Sigmoid colon (tissue), 7 donors: ENCODE data around the gene AVPR2. TPM values are rescaled to one million over a fixed set of nuclear protein-coding genes. Genes with fewer than 3 reads are reported as not detected.
A peak's percentile ranks its signal among the peaks of the same experiment; 100 is the strongest.

Source experiments
- DNase-seq: peaks from one replicate; pipeline ENCODE4 v3.0.0-alpha.2; 2019
- H3K27ac ChIP-seq, 4 donors: fragments of 200-600 bp; sonication (generic); one replicate each; pipeline ENCODE4 v1.5.1; 2016 to 2019; ENCODE audit warnings: mild to moderate bottlenecking in 1 of 4
- H3K27me3 ChIP-seq, 3 donors: fragments of 200-600 bp; sonication (generic); one replicate each; pipeline ENCODE4 v1.5.1; 2019; ENCODE audit warnings: mild to moderate bottlenecking in 1 of 3
- H3K36me3 ChIP-seq, 4 donors: fragments of 200-600 bp; sonication (generic); one replicate each; pipeline ENCODE4 v1.5.1; 2016 to 2019
- H3K4me1 ChIP-seq, 4 donors: fragments of 200-600 bp; sonication (generic); one replicate each; pipeline ENCODE4 v1.5.1; 2017 to 2019
- H3K4me3 ChIP-seq, 4 donors: fragments of 200-600 bp; sonication (generic); one replicate each; pipeline ENCODE4 v1.5.1; 2017 to 2019; ENCODE audit warnings: mild to moderate bottlenecking in 2 of 4, moderate library complexity in 1 of 4
- H3K9me3 ChIP-seq, 4 donors: fragments of 200-600 bp in 3 of 4; sonication (generic) in 3 of 4; one replicate each; pipeline versions ENCODE4 v1.5.1 to v1.6.1; 2013 to 2019
- EP300 ChIP-seq, 4 donors: sonication (generic); formaldehyde crosslinking; IDR thresholded peaks; one replicate each; pipeline ENCODE4 v1.6.1; 2017; ENCODE audit warnings: antibody characterized with exemption in 4 of 4
- POLR2A ChIP-seq, 2 donors: fragments of 450-650 bp; IDR thresholded peaks; one replicate each; pipeline ENCODE4 v1.6.1; 2016; ENCODE audit warnings: antibody characterized with exemption in 2 of 2, mild to moderate bottlenecking in 2 of 2, moderate library complexity in 2 of 2
- POLR2AphosphoS5 ChIP-seq, 4 donors: sonication (generic); formaldehyde crosslinking; IDR thresholded peaks; one replicate each; pipeline ENCODE4 v1.6.1; 2017; ENCODE audit warnings: antibody characterized with exemption in 4 of 4
- WGBS, 2 donors: extraction: QIAGEN DNeasy Blood & Tissue Kit; methylation state at CpG; one replicate each; pipeline ENCODE4 v1.1.7; 2013; 5-methylcytosine and 5-hydroxymethylcytosine counted together
- intact Hi-C: fragments of 100-400 bp; cut with DNase I; formaldehyde crosslinking; loops from one replicate; pipeline ENCODE4 v1.15.1; 2023
- polyA plus RNA-seq, 3 donors: library from polyadenylated mRNA; stranded (reverse); fragments of 200-250 nt; gene quantifications; one replicate each; pipeline ENCODE4 v1.2.3, GENCODE V29; 2013
- total RNA-seq, 4 donors: library from RNA; depleted of rRNA; stranded (reverse); fragments of >200 nt; gene quantifications; one replicate each; pipeline ENCODE4 v1.1.0, GENCODE V29; 2016
- TF ChIP-seq, protein P1 (sequence below), 4 experiments: fragments of 450-650 bp in 3 of 4; fragments of 200-600 bp in 1 of 4; IDR thresholded peaks; one replicate each; pipeline ENCODE4 v1.5.1; 2016 to 2019; ENCODE audit warnings: antibody characterized with exemption in 4 of 4, mild to moderate bottlenecking in 3 of 4, moderate library complexity in 2 of 4
- donor health status: healthy with polysubstance abuse.
- donor health status: Bipolar disorder and iron deficiency.
- donor health status: healthy.

Gene AVPR2
- total and polyA plus RNA-seq, 7 donors = 1.1 to 2.2 (median 1.1) TPM; not detected in 2

DNA sequence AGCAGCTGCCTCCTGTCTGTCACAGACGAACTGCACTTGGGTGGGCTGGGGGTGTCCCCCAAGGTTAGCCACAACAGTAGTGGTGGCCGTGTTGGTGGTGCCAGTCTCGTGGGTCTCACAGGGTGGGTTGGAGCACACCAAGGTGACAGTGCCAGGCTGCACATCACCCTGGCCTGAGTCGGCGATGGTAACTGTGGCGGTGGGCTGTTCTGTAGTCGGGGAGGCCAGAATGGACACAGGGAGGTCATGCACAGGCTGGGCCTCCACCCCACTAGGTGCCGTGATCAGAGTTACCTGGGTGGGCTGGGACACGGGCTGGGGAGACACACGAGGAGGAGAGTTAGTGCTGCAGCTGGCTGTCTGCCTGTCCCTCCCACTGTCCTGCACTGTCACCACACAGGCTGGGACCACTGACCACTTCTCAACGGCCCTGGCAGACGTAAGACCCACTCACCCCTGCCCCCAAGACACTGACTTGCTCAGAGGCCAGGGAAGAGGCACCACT, 50.8 kb downstream of the AVPR2 start:
- 78 to 83% methylated on average over 12 of the region's 12 CpGs for WGBS, 2 donors
- no peak for DNase-seq
- TF ChIP-seq POLR2AphosphoS5 (IDR thresholded peaks at IDR 0.05) = no peak
- TF ChIP-seq, protein P1, sequence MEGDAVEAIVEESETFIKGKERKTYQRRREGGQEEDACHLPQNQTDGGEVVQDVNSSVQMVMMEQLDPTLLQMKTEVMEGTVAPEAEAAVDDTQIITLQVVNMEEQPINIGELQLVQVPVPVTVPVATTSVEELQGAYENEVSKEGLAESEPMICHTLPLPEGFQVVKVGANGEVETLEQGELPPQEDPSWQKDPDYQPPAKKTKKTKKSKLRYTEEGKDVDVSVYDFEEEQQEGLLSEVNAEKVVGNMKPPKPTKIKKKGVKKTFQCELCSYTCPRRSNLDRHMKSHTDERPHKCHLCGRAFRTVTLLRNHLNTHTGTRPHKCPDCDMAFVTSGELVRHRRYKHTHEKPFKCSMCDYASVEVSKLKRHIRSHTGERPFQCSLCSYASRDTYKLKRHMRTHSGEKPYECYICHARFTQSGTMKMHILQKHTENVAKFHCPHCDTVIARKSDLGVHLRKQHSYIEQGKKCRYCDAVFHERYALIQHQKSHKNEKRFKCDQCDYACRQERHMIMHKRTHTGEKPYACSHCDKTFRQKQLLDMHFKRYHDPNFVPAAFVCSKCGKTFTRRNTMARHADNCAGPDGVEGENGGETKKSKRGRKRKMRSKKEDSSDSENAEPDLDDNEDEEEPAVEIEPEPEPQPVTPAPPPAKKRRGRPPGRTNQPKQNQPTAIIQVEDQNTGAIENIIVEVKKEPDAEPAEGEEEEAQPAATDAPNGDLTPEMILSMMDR (IDR thresholded peaks at IDR 0.05) = no peak
- TF ChIP-seq POLR2A (IDR thresholded peaks at IDR 0.05) = no peak
- TF ChIP-seq EP300 (IDR thresholded peaks at IDR 0.05) = no peak
- Histone ChIP-seq H3K27ac (peak overlapping the region in 3 of 4 donors; percentile 84 to 87 (median 87)), H3K36me3 (peaks cover 12 to 61% (median 35%) of the 10 kb centered on the region in 4 donors), H3K27me3 (no peaks in the 10 kb centered on the region), H3K4me3 (no peak overlapping the region), H3K9me3 (no peaks in the 10 kb centered on the region), H3K4me1 (peaks cover 0 to 54% (median 31%) of the 10 kb centered on the region in 4 donors)
- intact Hi-C loops = no loop called here

GRCh38 chrX:153956044-153956907, 51.8 kb downstream of the AVPR2 start:
- intact Hi-C loops = no loop called here
- WGBS, 2 donors = 88 to 92% methylated on average over 35 of the region's 35 CpGs
- Histone ChIP-seq H3K36me3 (peaks cover 12 to 60% (median 32%) of the 10 kb centered on the region in 4 donors), H3K4me3 (no peak overlapping the region), H3K27me3 (no peaks in the 10 kb centered on the region), H3K27ac (peak overlapping the region in 3 of 4 donors; percentile 69 to 87 (median 84)), H3K4me1 (peaks cover 0 to 44% (median 26%) of the 10 kb centered on the region in 4 donors), H3K9me3 (no peaks in the 10 kb centered on the region)
- no peak for TF ChIP-seq POLR2A (IDR thresholded peaks at IDR 0.05)
- no peak for TF ChIP-seq EP300 (IDR thresholded peaks at IDR 0.05)
- TF ChIP-seq, protein P1 (IDR thresholded peaks at IDR 0.05) = no peak
- TF ChIP-seq POLR2AphosphoS5 (IDR thresholded peaks at IDR 0.05) = no peak
- DNase-seq = no peak

Other genes starting within 250 kb of the AVPR2 start
- gene PNCK, start 230.9 kb upstream of the AVPR2 start, total RNA-seq = 100 to 1,000 TPM in 1 of 4 donors, 10 to 100 TPM in 3; 33.9 to 135 (median 64.2) TPM
- 1 to 10 TPM in 1 of 3 donors, not detected in 2; 4.6 TPM for gene PNCK, start 230.9 kb upstream of the AVPR2 start, polyA plus RNA-seq
- gene SLC6A8, start 216.7 kb upstream of the AVPR2 start, total RNA-seq = 10 to 100 TPM; 31.9 to 60.7 (median 35.1) TPM
- 100 to 1,000 TPM in 1 of 3 donors, 10 to 100 TPM in 2; 67.9 to 158 (median 70.5) TPM for gene SLC6A8, start 216.7 kb upstream of the AVPR2 start, polyA plus RNA-seq
- gene BCAP31, start 180.3 kb upstream of the AVPR2 start, total RNA-seq = 100 to 1,000 TPM in 1 of 4 donors, 10 to 100 TPM in 3; 59.3 to 124 (median 70.4) TPM
- 100 to 1,000 TPM in 1 of 3 donors, 10 to 100 TPM in 2; 61.3 to 216 (median 70.9) TPM for gene BCAP31, start 180.3 kb upstream of the AVPR2 start, polyA plus RNA-seq
- 10 to 100 TPM; 11.0 to 21.3 (median 18.3) TPM for gene ABCD1, start 179.8 kb upstream of the AVPR2 start, total RNA-seq
- gene ABCD1, start 179.8 kb upstream of the AVPR2 start, polyA plus RNA-seq = 10 to 100 TPM in 1 of 3 donors, 1 to 10 TPM in 2; 1.8 to 12.8 (median 3.2) TPM
- 10 to 100 TPM in 3 of 4 donors, 1 to 10 TPM in 1; 9.2 to 50.1 (median 25.7) TPM for gene PLXNB3, start 140.4 kb upstream of the AVPR2 start, total RNA-seq
- gene PLXNB3, start 140.4 kb upstream of the AVPR2 start, polyA plus RNA-seq = 1 to 10 TPM in 1 of 3 donors, under 1 TPM in 1, not detected in 1; 0.60 to 2.2 TPM
- gene SRPK3, start 123.6 kb upstream of the AVPR2 start, total RNA-seq = 10 to 100 TPM in 1 of 4 donors, 1 to 10 TPM in 3; 2.1 to 13.0 (median 6.9) TPM
- gene SRPK3, start 123.6 kb upstream of the AVPR2 start, polyA plus RNA-seq = under 1 TPM in 1 of 3 donors, not detected in 2; 0.31 TPM
- 10 to 100 TPM; 54.2 to 89.5 (median 62.7) TPM for gene IDH3G, start 110.3 kb upstream of the AVPR2 start, total RNA-seq
- 10 to 100 TPM; 66.7 to 85.3 (median 76.5) TPM for gene IDH3G, start 110.3 kb upstream of the AVPR2 start, polyA plus RNA-seq
- 100 to 1,000 TPM; 143 to 177 (median 156) TPM for gene SSR4, start 110.0 kb upstream of the AVPR2 start, total RNA-seq
- 100 to 1,000 TPM; 327 to 494 (median 405) TPM for gene SSR4, start 110.0 kb upstream of the AVPR2 start, polyA plus RNA-seq
- gene PDZD4, start 74.1 kb upstream of the AVPR2 start, total RNA-seq = 10 to 100 TPM in 3 of 4 donors, 1 to 10 TPM in 1; 8.6 to 24.4 (median 14.2) TPM
- 1 to 10 TPM in 2 of 3 donors, under 1 TPM in 1; 0.46 to 5.1 (median 1.2) TPM for gene PDZD4, start 74.1 kb upstream of the AVPR2 start, polyA plus RNA-seq
- 10 to 100 TPM in 3 of 4 donors, 1 to 10 TPM in 1; 6.6 to 30.2 (median 23.1) TPM for gene L1CAM, start 18.5 kb upstream of the AVPR2 start, total RNA-seq
- gene L1CAM, start 18.5 kb upstream of the AVPR2 start, polyA plus RNA-seq = 10 to 100 TPM in 1 of 3 donors, 1 to 10 TPM in 1, not detected in 1; 2.4 to 10.5 TPM
- gene ARHGAP4, start 21.6 kb downstream of the AVPR2 start, total RNA-seq = 10 to 100 TPM; 12.4 to 27.4 (median 16.3) TPM
- 100 to 1,000 TPM in 1 of 3 donors, 10 to 100 TPM in 1, 1 to 10 TPM in 1; 8.4 to 122 (median 17.3) TPM for gene ARHGAP4, start 21.6 kb downstream of the AVPR2 start, polyA plus RNA-seq
- gene NAA10, start 30.4 kb downstream of the AVPR2 start, total RNA-seq = 100 to 1,000 TPM in 1 of 4 donors, 10 to 100 TPM in 3; 57.4 to 113 (median 79.2) TPM
- 100 to 1,000 TPM in 1 of 3 donors, 10 to 100 TPM in 2; 78.6 to 128 (median 84.7) TPM for gene NAA10, start 30.4 kb downstream of the AVPR2 start, polyA plus RNA-seq
- 10 to 100 TPM in 3 of 4 donors, 1 to 10 TPM in 1; 9.8 to 16.8 (median 13.1) TPM for gene RENBP, start 40.0 kb downstream of the AVPR2 start, total RNA-seq
- gene RENBP, start 40.0 kb downstream of the AVPR2 start, polyA plus RNA-seq = 10 to 100 TPM; 10.2 to 15.1 (median 15.0) TPM
- gene HCFC1, start 67.1 kb downstream of the AVPR2 start, total RNA-seq = 10 to 100 TPM; 23.5 to 57.3 (median 30.2) TPM
- gene HCFC1, start 67.1 kb downstream of the AVPR2 start, polyA plus RNA-seq = 10 to 100 TPM in 1 of 3 donors, 1 to 10 TPM in 2; 7.4 to 34.4 (median 8.4) TPM
- gene TMEM187, start 68.1 kb downstream of the AVPR2 start, total RNA-seq = 1 to 10 TPM; 3.5 to 8.6 (median 4.4) TPM
- gene TMEM187, start 68.1 kb downstream of the AVPR2 start, polyA plus RNA-seq = 1 to 10 TPM; 3.6 to 9.3 (median 3.7) TPM
- 10 to 100 TPM; 26.8 to 41.7 (median 37.3) TPM for gene IRAK1, start 115.2 kb downstream of the AVPR2 start, total RNA-seq
- 100 to 1,000 TPM in 1 of 3 donors, 10 to 100 TPM in 2; 67.7 to 103 (median 70.3) TPM for gene IRAK1, start 115.2 kb downstream of the AVPR2 start, polyA plus RNA-seq
- gene MECP2, start 193.0 kb downstream of the AVPR2 start, total RNA-seq = 10 to 100 TPM; 43.9 to 57.9 (median 49.6) TPM
- 10 to 100 TPM; 14.4 to 22.5 (median 18.7) TPM for gene MECP2, start 193.0 kb downstream of the AVPR2 start, polyA plus RNA-seq
- gene OPN1LW, start 239.6 kb downstream of the AVPR2 start, total RNA-seq = not detected
- gene OPN1LW, start 239.6 kb downstream of the AVPR2 start, polyA plus RNA-seq = not detected